Measurements from ENCODE around the gene ST7L.
A peak's percentile ranks its signal among the peaks of the same experiment; 100 is the strongest.
"Not testable (repeated sequence)": the region's sequence is repeated elsewhere in the genome, so short reads cannot be mapped to it uniquely, and the experiment has no call there.

The ST7L gene

DNA sequence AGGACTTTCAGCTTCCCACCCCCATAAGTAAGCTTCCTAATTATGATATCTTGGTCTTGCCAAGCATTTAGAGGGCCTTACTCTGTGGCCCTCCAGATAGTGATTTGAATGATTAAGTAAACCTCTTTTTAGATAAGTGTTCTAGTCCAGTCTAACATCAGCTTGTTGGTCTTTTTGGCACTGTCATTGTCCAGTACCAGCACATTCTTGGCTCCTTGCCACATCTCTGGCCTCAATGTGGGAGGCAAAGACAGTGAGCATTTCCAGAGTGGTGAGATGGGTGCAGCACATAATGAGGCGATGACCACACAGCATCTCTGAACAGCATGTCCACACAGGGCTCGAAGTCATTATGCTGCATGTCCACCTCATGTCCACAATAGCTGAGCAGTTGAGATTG is 6.8 kb upstream of the ST7L start:
- Histone ChIP-seq H3K4me3 (replicated peaks; ENCODE audit: low read depth, low read length) (no peak overlapping the region), H3K36me3 (ENCODE audit: control insufficient read depth, insufficient read depth, low read length) (peaks cover 3% of the 10 kb centered on the region), H3K27me3 (replicated peaks; ENCODE audit: control insufficient read depth, insufficient read depth, low read length) (no peaks in the 10 kb centered on the region)
- TF ChIP-seq, protein P1, sequence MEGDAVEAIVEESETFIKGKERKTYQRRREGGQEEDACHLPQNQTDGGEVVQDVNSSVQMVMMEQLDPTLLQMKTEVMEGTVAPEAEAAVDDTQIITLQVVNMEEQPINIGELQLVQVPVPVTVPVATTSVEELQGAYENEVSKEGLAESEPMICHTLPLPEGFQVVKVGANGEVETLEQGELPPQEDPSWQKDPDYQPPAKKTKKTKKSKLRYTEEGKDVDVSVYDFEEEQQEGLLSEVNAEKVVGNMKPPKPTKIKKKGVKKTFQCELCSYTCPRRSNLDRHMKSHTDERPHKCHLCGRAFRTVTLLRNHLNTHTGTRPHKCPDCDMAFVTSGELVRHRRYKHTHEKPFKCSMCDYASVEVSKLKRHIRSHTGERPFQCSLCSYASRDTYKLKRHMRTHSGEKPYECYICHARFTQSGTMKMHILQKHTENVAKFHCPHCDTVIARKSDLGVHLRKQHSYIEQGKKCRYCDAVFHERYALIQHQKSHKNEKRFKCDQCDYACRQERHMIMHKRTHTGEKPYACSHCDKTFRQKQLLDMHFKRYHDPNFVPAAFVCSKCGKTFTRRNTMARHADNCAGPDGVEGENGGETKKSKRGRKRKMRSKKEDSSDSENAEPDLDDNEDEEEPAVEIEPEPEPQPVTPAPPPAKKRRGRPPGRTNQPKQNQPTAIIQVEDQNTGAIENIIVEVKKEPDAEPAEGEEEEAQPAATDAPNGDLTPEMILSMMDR (IDR thresholded peaks at IDR 0.05; ENCODE audit: insufficient read depth, low read length, poor library complexity, severe bottlenecking) = no peak
- DNase-seq (ENCODE audit: extremely low read depth, insufficient read length) = no peak

DNA sequence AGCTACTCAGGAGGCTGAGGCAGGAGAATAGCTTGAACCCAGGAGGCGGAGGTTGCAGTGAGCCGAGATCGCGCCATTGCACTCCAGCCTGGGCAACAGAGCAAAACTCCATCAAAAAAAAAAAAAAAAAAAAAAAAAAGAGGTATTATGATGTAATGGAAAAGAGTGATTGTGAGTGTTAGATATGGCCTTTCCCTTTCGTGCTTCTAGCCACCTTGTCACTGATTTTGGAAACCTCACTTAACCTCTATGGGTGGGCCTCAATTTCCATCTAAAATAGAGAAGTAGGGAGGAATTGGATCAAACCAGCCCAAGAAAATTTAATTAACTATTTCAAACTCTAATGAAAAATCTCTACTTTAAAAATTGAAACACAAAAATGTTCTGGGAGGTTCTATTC is 5.6 kb upstream of the ST7L start:
- H3K4me3 ChIP-seq (replicated peaks; ENCODE audit: low read depth, low read length); H3K27me3 ChIP-seq (replicated peaks; ENCODE audit: control insufficient read depth, insufficient read depth, low read length); DNase-seq (ENCODE audit: extremely low read depth, insufficient read length); H3K36me3 ChIP-seq (ENCODE audit: control insufficient read depth, insufficient read depth, low read length): not testable (repeated sequence)

DNA sequence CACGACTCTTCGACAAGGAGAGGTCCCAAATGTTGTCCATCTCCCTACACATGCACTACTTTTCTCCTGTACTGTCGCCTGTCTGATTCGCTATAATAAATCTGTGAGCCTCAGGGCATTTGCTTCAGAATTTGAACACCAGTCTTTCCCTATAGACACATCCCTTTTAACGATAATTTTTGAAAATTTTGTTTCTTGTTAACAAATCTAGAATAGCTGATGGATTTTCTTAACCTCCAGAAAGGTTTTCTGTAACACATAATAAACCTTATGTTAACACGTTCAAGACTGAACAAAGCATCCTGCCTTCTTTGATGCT is 1.4 kb upstream of the ST7L start:
- Histone ChIP-seq H3K27me3 (replicated peaks; ENCODE audit: control insufficient read depth, insufficient read depth, low read length) (no peaks in the 10 kb centered on the region), H3K4me3 (replicated peaks; ENCODE audit: low read depth, low read length) (peak overlapping the region; percentile 88), H3K36me3 (ENCODE audit: control insufficient read depth, insufficient read depth, low read length) (no peaks in the 10 kb centered on the region)
- TF ChIP-seq, protein P1 (IDR thresholded peaks at IDR 0.05; ENCODE audit: insufficient read depth, low read length, poor library complexity, severe bottlenecking) = no peak
- DNase-seq (ENCODE audit: extremely low read depth, insufficient read length) = no peak

DNA sequence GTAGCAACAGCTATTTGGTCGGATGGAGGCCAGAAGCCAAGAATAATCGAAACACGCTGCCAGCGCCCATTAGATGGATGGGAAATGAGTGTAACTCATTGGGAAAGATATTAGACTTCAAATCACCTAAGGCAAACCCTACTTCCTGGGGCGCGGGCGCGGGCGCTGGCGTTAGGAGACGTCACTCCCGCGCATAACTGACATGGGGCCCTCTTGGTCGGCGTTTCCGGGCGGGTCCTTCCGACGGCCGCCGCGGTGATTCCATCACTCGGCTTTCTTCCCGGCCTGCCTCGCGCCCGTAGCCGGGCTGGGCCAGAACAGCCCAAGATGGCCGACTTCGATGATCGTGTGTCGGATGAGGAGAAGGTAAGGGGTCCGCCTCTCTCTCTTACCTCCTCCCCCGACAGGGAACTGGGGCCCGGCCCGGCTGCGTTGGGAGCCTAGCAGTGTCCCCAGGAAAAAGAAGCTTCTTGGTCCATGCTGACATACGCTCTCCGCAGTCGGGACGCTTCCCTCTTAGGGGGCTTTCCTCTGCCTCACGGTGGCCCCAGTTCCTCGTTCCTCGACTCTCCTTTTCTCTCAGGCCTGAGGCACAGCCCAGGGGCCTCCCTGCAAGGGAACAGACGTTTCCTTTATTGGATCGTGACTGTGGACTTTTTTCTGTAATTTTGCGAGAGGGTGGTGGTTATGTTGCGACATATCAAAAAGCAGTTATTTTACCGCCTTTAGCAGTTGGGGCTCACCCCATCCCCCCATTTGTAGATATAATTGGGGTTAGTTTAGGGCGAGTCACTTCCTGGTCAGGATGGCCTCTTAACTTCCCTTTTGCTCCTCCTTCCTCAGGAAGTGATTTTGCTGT is 806 bp upstream of the ST7L start, which contains the start of gene CAPZA1:
TSS of gene CAPZA1 (plus strand) at position 315 of the 859 bp plus-strand sequence. CDS start at position 328, 13 bp downstream.
- H3K36me3 ChIP-seq (ENCODE audit: control insufficient read depth, insufficient read depth, low read length) = no peaks in the 10 kb centered on the region
- peak; percentile 95 for DNase-seq (ENCODE audit: extremely low read depth, insufficient read length)
- peak within 1 kb of the TSS; percentile 88 for H3K4me3 ChIP-seq (replicated peaks; ENCODE audit: low read depth, low read length)
- no peaks in the 10 kb centered on the region for H3K27me3 ChIP-seq (replicated peaks; ENCODE audit: control insufficient read depth, insufficient read depth, low read length)
- TF ChIP-seq, protein P1 (IDR thresholded peaks at IDR 0.05; ENCODE audit: insufficient read depth, low read length, poor library complexity, severe bottlenecking) = peak; percentile 4

DNA sequence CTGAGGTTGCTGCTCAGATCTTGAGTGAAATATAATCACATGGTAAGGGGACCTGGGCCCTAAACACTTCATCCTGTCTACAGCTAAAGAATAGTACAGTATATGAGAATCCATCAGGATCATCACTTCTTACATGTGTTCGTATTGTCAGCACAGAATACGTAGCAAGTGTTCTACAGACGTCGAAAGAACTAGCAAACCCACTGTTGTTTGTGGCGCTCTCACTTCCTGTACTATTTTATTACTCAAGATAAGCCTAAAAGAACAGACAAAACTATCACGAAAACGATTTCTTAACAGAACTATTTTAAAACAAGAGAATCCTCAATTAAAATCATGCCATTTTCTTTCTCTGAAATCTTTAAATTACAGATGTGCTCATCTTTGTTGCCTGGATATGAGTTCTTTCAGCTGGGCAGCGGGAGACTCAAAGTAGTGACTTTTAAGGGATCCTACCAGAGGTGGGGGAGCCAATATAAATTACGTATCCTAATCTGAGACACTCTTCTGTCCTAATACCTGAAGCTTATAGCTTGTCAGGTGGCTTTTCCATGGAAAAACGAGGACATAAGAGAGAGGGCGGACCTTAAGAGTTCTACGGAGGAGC is 724 bp downstream of the ST7L start:
- DNase-seq (ENCODE audit: extremely low read depth, insufficient read length) = no peak
- peak overlapping the region; percentile 88 for H3K4me3 ChIP-seq (replicated peaks; ENCODE audit: low read depth, low read length)
- TF ChIP-seq, protein P1 (IDR thresholded peaks at IDR 0.05; ENCODE audit: insufficient read depth, low read length, poor library complexity, severe bottlenecking) = no peak
- no peaks in the 10 kb centered on the region for H3K27me3 ChIP-seq (replicated peaks; ENCODE audit: control insufficient read depth, insufficient read depth, low read length)
- H3K36me3 ChIP-seq (ENCODE audit: control insufficient read depth, insufficient read depth, low read length) = no peaks in the 10 kb centered on the region

DNA sequence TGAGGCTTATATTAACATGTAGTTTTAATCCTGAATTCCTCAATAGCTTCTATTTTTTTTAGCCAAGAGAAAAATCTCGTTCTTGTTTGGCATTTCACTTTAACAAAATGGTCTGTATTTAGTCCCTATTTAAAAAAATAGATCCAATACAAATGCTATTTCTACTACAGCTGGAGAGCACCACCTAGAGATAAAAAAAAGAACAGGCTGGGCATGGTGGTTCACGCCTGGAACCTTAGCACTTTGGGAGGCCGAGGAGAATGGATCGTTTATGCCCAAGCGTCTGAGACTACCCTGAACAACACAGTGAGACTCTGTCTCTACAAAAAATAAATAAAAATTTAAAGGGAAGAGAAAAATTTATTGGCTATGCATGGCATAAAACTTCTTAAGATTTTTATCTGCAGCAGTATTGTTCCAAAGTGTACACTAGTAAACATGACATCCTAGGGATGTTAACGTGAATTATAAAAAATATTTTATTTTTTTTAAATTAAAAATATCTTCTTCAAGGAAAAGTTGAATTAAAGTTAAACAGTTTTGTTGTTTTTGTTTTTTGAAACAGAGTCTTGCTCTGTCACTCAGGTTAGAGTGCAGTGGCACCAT is 4.4 kb downstream of the ST7L start:
- H3K36me3 ChIP-seq (ENCODE audit: control insufficient read depth, insufficient read depth, low read length) = peaks cover 4% of the 10 kb centered on the region
- H3K27me3 ChIP-seq (replicated peaks; ENCODE audit: control insufficient read depth, insufficient read depth, low read length) = no peaks in the 10 kb centered on the region
- no peak for DNase-seq (ENCODE audit: extremely low read depth, insufficient read length)
- H3K4me3 ChIP-seq (replicated peaks; ENCODE audit: low read depth, low read length) = no peak overlapping the region
- TF ChIP-seq, protein P1 (IDR thresholded peaks at IDR 0.05; ENCODE audit: insufficient read depth, low read length, poor library complexity, severe bottlenecking) = peak; percentile 61
